Gastroesophageal sphincter (tissue), 3 donors: ENCODE measurements around the gene ZNF222.

Experiments used
- CTCF ChIP-seq, 4 experiments: fragments of 200-600 bp in 2 of 4; fragments of 450-650 bp in 2 of 4; sonication (generic) in 1 of 4; IDR thresholded peaks; one replicate each; pipeline ENCODE4 v1.5.1; 2017 to 2019; ENCODE audit warnings: antibody characterized with exemption in 4 of 4, mild to moderate bottlenecking in 2 of 4, moderate library complexity in 2 of 4
- POLR2A ChIP-seq, 2 donors: fragments of 450-650 bp; IDR thresholded peaks; one replicate each; pipeline ENCODE4 v1.6.1; 2017; ENCODE audit warnings: antibody characterized with exemption in 2 of 2, mild to moderate bottlenecking in 2 of 2, moderate library complexity in 1 of 2

- TF ChIP-seq CTCF (IDR thresholded peaks at IDR 0.05) = no peak
- no peak for TF ChIP-seq POLR2A (IDR thresholded peaks at IDR 0.05)
Measured at GRCh38 chr19:43983544-43983911, 41.7 kb upstream of the ZNF222 start.
